HL-60 (cell line): Measurements from ENCODE around the gene HEYL.

Experiments used
- DNase-seq, 2 experiments: peaks; one replicate each; pipeline ENCODE4 v3.0.0-alpha.2; 2010 to 2020; ENCODE audit warnings: low read depth in 1 of 2, low spot score in 1 of 2
- H3K27ac ChIP-seq: fragments of 250-450 bp; sonication (Bioruptor Pico); replicated peaks from 2 replicates; pipeline ENCODE4 v1.5.1; 2020; ENCODE audit warnings: mild to moderate bottlenecking, moderate library complexity
- H3K27me3 ChIP-seq: fragments of 250-450 bp; sonication (Bioruptor Pico); 2 replicates; pipeline ENCODE4 v1.5.1; 2021; ENCODE audit warnings: mild to moderate bottlenecking, moderate library complexity; ENCODE audit not compliant: insufficient read depth, poor library complexity, severe bottlenecking
- H3K4me3 ChIP-seq: replicated peaks from 2 replicates; pipeline ENCODE4 v1.5.1; 2011; ENCODE audit warnings: mild to moderate bottlenecking, control low read depth, low read length; ENCODE audit not compliant: insufficient read depth
- CTCF ChIP-seq: IDR thresholded peaks from one replicate; pipeline ENCODE4 v1.5.1; 2011; ENCODE audit warnings: low read length, control low read depth, inconsistent platforms; ENCODE audit not compliant: insufficient read depth
- GABPA ChIP-seq: IDR thresholded peaks from 2 replicates; pipeline ENCODE4 v1.6.1; 2012; ENCODE audit warnings: low read depth
- POLR2AphosphoS5 ChIP-seq: IDR thresholded peaks from 2 replicates; pipeline ENCODE4 v1.6.1; 2012; ENCODE audit warnings: low read depth
- REST ChIP-seq: IDR thresholded peaks from 2 replicates; pipeline ENCODE4 v1.6.1; 2012; ENCODE audit warnings: low read depth; ENCODE audit not compliant: insufficient replicate concordance
- SPI1 ChIP-seq: IDR thresholded peaks from 2 replicates; pipeline ENCODE4 v1.6.1; 2012; ENCODE audit warnings: low read depth, mild to moderate bottlenecking, borderline replicate concordance

The HEYL gene

DNA sequence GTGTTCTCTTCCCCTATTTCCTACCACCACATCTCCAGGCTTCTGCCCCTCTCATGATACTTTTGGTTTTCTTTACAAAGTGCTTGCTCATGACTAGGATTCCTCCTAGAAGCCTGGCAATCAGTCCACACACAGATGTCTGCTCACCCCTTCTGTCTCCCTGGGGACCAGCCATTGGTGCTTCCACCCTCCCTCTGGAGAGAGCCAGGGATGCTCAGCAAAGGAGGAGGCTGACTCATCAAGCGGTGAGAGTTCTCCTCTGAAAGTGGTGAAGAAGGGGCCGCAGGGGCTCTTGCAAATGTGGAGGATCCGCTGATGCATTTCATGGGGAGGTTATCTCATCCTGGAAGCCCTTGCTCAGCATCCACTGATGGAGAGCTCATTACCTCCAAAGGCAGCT, 18.0 kb upstream of the HEYL start:
- Histone ChIP-seq H3K27me3 (peaks cover 2% of the 10 kb centered on the region), H3K4me3 (no peak overlapping the region), H3K27ac (no peak overlapping the region)
- no peak for TF ChIP-seq REST
- no peak for DNase-seq

DNA sequence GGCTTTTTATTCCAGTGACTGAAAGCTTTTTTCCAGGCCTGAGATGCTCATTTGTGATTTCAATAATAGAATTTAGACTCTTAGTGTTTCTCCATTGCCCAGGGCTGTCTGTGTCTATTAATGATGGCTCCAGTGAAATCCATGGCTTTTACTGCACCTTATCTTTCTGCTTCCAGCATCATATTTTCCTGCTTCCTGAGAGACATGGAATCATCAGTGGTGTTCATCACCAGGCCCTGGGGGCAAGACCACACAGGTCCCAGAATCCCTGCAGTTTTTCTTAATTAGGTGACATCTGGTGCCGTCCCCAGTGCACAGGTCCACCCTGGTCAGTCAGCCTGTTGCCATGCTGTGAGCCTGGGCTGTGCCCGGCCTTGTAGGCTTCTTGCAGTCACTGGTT, 16.9 kb upstream of the HEYL start:
- TF ChIP-seq CTCF (no peak), SPI1 (no peak), POLR2AphosphoS5 (no peak), REST (no peak), GABPA (no peak)
- no peak for DNase-seq
- H3K4me3 ChIP-seq, result no peak overlapping the region
- H3K27me3 ChIP-seq, result peaks cover 2% of the 10 kb centered on the region
- H3K27ac ChIP-seq, result no peak overlapping the region

GRCh38 chr1:39655578-39656268, 16.3 kb upstream of the HEYL start:
- Histone ChIP-seq H3K27me3 (peaks cover 2% of the 10 kb centered on the region), H3K4me3 (no peak overlapping the region), H3K27ac (no peak overlapping the region)
- TF ChIP-seq SPI1 (no peak), CTCF (no peak), POLR2AphosphoS5 (no peak), GABPA (no peak), REST (no peak)
- no peak for DNase-seq

GRCh38 chr1:39654291-39654690, 14.8 kb upstream of the HEYL start:
- Histone ChIP-seq H3K27me3 (peaks cover 2% of the 10 kb centered on the region), H3K27ac (no peak overlapping the region), H3K4me3 (no peak overlapping the region)
- TF ChIP-seq REST (no peak), GABPA (no peak), POLR2AphosphoS5 (no peak), SPI1 (no peak), CTCF (no peak)
- DNase-seq, result no peak
